T-helper 22 cell (primary cell): Measurements from ENCODE around the gene FMR1.

Experiments used
- DNase-seq: peaks from one replicate; pipeline ENCODE4 v3.0.0-alpha.2; 2020; ENCODE audit warnings: low read depth

The FMR1 gene

GRCh38 chrX:147911192-147912022 lies at the start of gene FMR1:
Gene FMR1, plus strand, starts transcription at chrX:147911919. Its CDS starts 261 bp downstream, at chrX:147912180.
- peak; percentile 90 for DNase-seq

- no peak for DNase-seq
Observed at GRCh38 chrX:147875866-147876596, 35.7 kb upstream of the FMR1 start.

GRCh38 chrX:147876849-147877646 lies 34.7 kb upstream of the FMR1 start:
- no peak for DNase-seq

- no peak for DNase-seq
Observed at GRCh38 chrX:147877726-147878125, 34.0 kb upstream of the FMR1 start.

- DNase-seq, result no peak
Observed at GRCh38 chrX:147884958-147885357, 26.8 kb upstream of the FMR1 start.

GRCh38 chrX:147890756-147891155 lies 21.0 kb upstream of the FMR1 start:
- DNase-seq, result no peak

- no peak for DNase-seq
Observed at GRCh38 chrX:147891896-147892295, 19.8 kb upstream of the FMR1 start.

GRCh38 chrX:147893741-147894140 lies 18.0 kb upstream of the FMR1 start:
- no peak for DNase-seq

- DNase-seq, result no peak
Observed at GRCh38 chrX:147894366-147894963, 17.3 kb upstream of the FMR1 start.

GRCh38 chrX:147897117-147897516 lies 14.6 kb upstream of the FMR1 start:
- DNase-seq, result no peak

- DNase-seq, result no peak
Observed at GRCh38 chrX:147898951-147899350, 12.8 kb upstream of the FMR1 start.

- DNase-seq, result no peak
Observed at GRCh38 chrX:147899379-147900114, 12.2 kb upstream of the FMR1 start.

- no peak for DNase-seq
Observed at GRCh38 chrX:147900349-147900748, 11.4 kb upstream of the FMR1 start.

GRCh38 chrX:147901461-147902126 lies 10.1 kb upstream of the FMR1 start:
- no peak for DNase-seq

- no peak for DNase-seq
Observed at GRCh38 chrX:147902270-147902669, 9.4 kb upstream of the FMR1 start.

GRCh38 chrX:147908106-147908505 lies 3.6 kb upstream of the FMR1 start:
- DNase-seq, result no peak

GRCh38 chrX:147910607-147911006 lies 1.1 kb upstream of the FMR1 start:
- DNase-seq, result no peak

- no peak for DNase-seq
Observed at GRCh38 chrX:147912093-147912801, 528 bp downstream of the FMR1 start.

GRCh38 chrX:147913570-147913969 lies 1.9 kb downstream of the FMR1 start:
- DNase-seq, result no peak

GRCh38 chrX:147914591-147914990 lies 2.9 kb downstream of the FMR1 start:
- DNase-seq, result no peak
